NCI-H69 (cell line): ENCODE measurements around the gene WDR43.

Experiments used
- DNase-seq: peaks from one replicate; lab custom pipeline; 2025; lab: John Stamatoyannopoulos, UW

WDR43 gene

GRCh38 chr2:28909655-28910353 lies 15.3 kb downstream of the WDR43 start:
- no peak for DNase-seq

- DNase-seq = no peak
Observed at GRCh38 chr2:28915939-28916338, 21.5 kb downstream of the WDR43 start.

GRCh38 chr2:28926847-28927246 lies 32.4 kb downstream of the WDR43 start:
- DNase-seq = no peak

- no peak for DNase-seq
Observed at GRCh38 chr2:28927469-28927868, 33.0 kb downstream of the WDR43 start.

- DNase-seq = no peak
Observed at GRCh38 chr2:28927878-28928277, 33.4 kb downstream of the WDR43 start.

GRCh38 chr2:28929581-28929980 lies 35.1 kb downstream of the WDR43 start:
- DNase-seq = no peak

- no peak for DNase-seq
Observed at GRCh38 chr2:28930205-28930604, 35.7 kb downstream of the WDR43 start.

GRCh38 chr2:28934769-28935168 lies 40.3 kb downstream of the WDR43 start:
- no peak for DNase-seq

GRCh38 chr2:28941008-28941407 lies 46.5 kb downstream of the WDR43 start:
- DNase-seq = no peak

GRCh38 chr2:28944535-28945248 lies 50.2 kb downstream of the WDR43 start:
- no peak for DNase-seq

GRCh38 chr2:28948160-28948559 lies 53.7 kb downstream of the WDR43 start:
- DNase-seq = no peak

GRCh38 chr2:28949190-28949589 lies 54.7 kb downstream of the WDR43 start:
- no peak for DNase-seq

GRCh38 chr2:28949617-28950305 lies 55.3 kb downstream of the WDR43 start:
- DNase-seq = no peak

- no peak for DNase-seq
Observed at GRCh38 chr2:28950941-28951630, 56.6 kb downstream of the WDR43 start.

- DNase-seq = no peak
Observed at GRCh38 chr2:28951910-28952835, 57.7 kb downstream of the WDR43 start.

- peak; percentile 21 for DNase-seq
Observed at GRCh38 chr2:28952836-28953211, 58.4 kb downstream of the WDR43 start.

GRCh38 chr2:28955467-28955866 lies 61.0 kb downstream of the WDR43 start:
- no peak for DNase-seq

- DNase-seq = no peak
Observed at GRCh38 chr2:28956415-28956826, 62.0 kb downstream of the WDR43 start.

GRCh38 chr2:28956890-28957289 lies 62.4 kb downstream of the WDR43 start:
- DNase-seq = peak; percentile 10

GRCh38 chr2:28958689-28959088 lies 64.2 kb downstream of the WDR43 start:
- DNase-seq = peak; percentile 84

- no peak for DNase-seq
Observed at GRCh38 chr2:28960401-28960800, 65.9 kb downstream of the WDR43 start.
